Measurements from ENCODE around the gene TMEM273. TPM values are rescaled to one million over a fixed set of nuclear protein-coding genes. Genes with fewer than 3 reads are reported as not detected.

TMEM273 gene
- total RNA-seq, 2 donors from 2014 or later: 9.6 to 14.8 TPM

DNA sequence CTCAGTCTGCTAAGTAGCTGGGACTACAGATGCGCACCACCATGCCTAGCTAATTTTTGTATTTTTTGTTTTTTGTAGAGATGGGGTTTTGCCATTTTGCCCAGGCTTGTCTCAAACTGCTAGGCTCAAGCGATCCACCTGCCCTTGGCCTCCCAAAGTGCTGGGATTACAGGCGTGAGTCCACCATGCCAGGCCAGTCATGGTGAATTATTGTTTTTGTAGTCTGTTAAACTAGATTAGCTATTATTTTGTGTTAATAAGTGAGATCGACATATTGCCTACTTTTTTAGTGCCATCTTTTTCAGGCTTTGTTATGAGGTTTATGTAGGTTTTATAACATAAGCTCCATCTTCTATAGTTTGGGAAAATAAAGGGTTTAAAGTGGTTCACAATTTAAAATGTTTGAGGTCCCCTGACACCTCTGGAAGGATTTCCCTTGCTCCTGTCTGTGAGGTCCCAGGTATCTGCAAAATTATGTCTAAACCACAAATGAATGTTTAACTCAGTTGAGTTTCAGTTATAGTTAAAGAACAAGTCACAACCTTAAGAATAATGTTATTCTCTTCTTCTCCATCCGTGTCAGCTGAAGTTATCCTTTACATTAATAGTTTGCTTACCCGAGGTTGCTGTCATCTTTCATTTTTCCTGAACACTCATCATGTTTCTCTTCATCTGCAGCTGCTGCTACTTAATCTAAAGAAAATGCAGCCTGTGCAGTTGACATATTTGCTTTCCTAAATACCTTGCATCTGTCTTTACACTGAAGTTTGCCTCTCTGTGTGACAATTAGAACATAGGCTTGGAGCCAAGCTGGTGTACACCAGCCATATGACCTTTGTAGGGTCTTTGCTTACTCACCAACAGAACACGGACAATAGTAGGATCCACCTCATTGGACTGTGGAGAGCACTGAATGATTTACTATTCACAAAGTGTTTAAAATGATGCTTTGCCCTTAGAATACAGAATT, 63.9 kb downstream of the TMEM273 start:
- TF ChIP-seq, protein P1, sequence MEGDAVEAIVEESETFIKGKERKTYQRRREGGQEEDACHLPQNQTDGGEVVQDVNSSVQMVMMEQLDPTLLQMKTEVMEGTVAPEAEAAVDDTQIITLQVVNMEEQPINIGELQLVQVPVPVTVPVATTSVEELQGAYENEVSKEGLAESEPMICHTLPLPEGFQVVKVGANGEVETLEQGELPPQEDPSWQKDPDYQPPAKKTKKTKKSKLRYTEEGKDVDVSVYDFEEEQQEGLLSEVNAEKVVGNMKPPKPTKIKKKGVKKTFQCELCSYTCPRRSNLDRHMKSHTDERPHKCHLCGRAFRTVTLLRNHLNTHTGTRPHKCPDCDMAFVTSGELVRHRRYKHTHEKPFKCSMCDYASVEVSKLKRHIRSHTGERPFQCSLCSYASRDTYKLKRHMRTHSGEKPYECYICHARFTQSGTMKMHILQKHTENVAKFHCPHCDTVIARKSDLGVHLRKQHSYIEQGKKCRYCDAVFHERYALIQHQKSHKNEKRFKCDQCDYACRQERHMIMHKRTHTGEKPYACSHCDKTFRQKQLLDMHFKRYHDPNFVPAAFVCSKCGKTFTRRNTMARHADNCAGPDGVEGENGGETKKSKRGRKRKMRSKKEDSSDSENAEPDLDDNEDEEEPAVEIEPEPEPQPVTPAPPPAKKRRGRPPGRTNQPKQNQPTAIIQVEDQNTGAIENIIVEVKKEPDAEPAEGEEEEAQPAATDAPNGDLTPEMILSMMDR (IDR thresholded peaks at IDR 0.05): no peak

DNA sequence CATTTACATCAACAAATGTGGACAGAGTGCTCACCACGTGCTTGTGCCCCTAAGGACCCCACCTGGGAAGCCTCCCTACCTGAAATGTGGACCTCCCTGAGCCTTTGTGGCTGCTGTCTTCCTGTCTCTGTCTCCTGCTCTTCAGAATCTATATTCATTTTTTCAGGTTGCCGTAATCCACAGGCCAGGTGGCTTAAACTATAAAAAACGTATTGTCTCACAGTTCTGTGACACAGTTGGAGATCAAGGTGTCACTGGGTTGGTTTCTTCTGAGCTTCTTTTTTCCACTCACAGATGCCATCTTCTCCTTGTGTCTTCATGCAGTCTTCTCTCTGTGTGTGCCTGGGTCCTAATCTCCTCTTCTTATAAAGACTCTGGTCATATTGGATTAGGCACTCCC, 67.3 kb downstream of the TMEM273 start:
- H3K27ac ChIP-seq: no peak overlapping the region
- TF ChIP-seq, protein P1 (IDR thresholded peaks at IDR 0.05): no peak
- H3K4me1 ChIP-seq (ENCODE audit: control insufficient read depth in 1 of 2, low read depth in 2 of 2): peaks cover 0 to 8% of the 10 kb centered on the region in 2 donors
- no peak overlapping the region for H3K4me3 ChIP-seq
- H3K9me3 ChIP-seq: no peaks in the 10 kb centered on the region
- no peaks in the 10 kb centered on the region for H3K36me3 ChIP-seq
- ATAC-seq (ENCODE audit: insufficient number of reproducible peaks, low FRiP score, low read depth) (no peak), DNase-seq (ENCODE audit: low spot score) (no peak)
- H3K27me3 ChIP-seq (replicated peaks; ENCODE audit: insufficient read depth): no peaks in the 10 kb centered on the region

More for the DNA sequence above, 63.9 kb downstream of the TMEM273 start:
- H3K4me3 ChIP-seq: no peak overlapping the region
- DNase-seq (ENCODE audit: low spot score) (no peak), ATAC-seq (ENCODE audit: insufficient number of reproducible peaks, low FRiP score, low read depth) (no peak)
- no peaks in the 10 kb centered on the region for H3K4me1 ChIP-seq (ENCODE audit: control insufficient read depth in 1 of 2, low read depth in 2 of 2)
- H3K36me3 ChIP-seq: no peaks in the 10 kb centered on the region
- H3K27me3 ChIP-seq (replicated peaks; ENCODE audit: insufficient read depth): no peaks in the 10 kb centered on the region
- H3K9me3 ChIP-seq: no peaks in the 10 kb centered on the region
- H3K27ac ChIP-seq: no peak overlapping the region

DNA sequence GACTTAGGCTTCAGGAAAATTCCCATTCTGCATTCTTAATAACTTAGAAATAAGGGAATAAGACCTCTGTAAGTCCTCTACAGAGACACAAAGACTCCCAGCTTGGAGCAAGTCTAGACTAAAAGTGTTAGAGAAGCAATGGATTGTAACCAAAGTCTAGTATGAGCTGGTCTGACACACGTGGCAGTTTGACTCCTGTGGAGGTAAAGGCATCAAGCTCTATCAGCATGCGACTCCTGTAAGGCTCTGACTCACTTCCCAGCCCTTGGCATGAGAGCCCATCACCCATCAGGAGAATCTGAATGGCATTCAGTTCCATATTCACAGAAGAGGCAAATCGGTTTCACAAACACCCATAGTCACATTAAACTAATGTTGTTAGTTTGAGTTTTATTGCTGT, 68.4 kb downstream of the TMEM273 start:
- TF ChIP-seq, protein P1 (IDR thresholded peaks at IDR 0.05): no peak
- no peaks in the 10 kb centered on the region for H3K27me3 ChIP-seq (replicated peaks; ENCODE audit: insufficient read depth)
- no peak for DNase-seq (ENCODE audit: low spot score)
- no peaks in the 10 kb centered on the region for H3K36me3 ChIP-seq
- H3K9me3 ChIP-seq: no peaks in the 10 kb centered on the region
- H3K4me3 ChIP-seq: no peak overlapping the region
- H3K27ac ChIP-seq: no peak overlapping the region
- no peak for ATAC-seq (ENCODE audit: insufficient number of reproducible peaks, low FRiP score, low read depth)
- peaks cover 0 to 8% of the 10 kb centered on the region in 2 donors for H3K4me1 ChIP-seq (ENCODE audit: control insufficient read depth in 1 of 2, low read depth in 2 of 2)

DNA sequence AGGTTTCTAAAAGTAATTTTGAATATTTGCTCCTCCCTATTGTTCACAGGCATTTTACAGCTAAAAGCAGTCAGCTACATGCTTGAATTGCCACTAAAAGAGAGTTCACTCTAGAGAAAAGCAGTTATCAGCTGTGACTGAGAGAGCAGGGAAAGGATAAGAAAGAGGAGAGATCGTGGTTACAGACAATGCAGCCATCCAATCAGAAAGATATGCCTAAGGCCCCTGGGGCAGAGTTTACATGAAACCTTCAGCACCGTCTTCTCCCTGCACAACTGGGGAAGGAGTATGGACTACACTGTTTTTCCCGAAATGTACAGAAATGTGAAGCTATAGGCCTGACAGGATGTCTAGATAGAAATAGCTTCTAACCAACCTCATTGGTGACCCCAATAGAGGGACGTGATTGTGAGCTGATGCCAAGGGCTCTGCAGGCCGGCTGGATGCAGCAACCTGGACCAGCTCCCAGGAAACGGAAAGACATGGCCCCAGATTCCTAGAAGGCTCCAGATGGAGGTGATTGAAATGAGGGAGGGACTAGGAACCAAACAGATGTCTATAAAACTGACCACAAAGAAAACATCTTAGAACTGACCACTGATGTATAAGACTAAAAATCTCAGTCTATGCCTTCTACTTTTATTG, 69.6 kb downstream of the TMEM273 start:
- Histone ChIP-seq H3K4me1 (ENCODE audit: control insufficient read depth in 1 of 2, low read depth in 2 of 2) (peaks cover under 1 to 17% of the 10 kb centered on the region in 2 donors), H3K4me3 (no peak overlapping the region), H3K9me3 (no peaks in the 10 kb centered on the region), H3K27ac (no peak overlapping the region), H3K27me3 (replicated peaks; ENCODE audit: insufficient read depth) (no peaks in the 10 kb centered on the region), H3K36me3 (no peaks in the 10 kb centered on the region)
- no peak for DNase-seq (ENCODE audit: low spot score)
- TF ChIP-seq, protein P1 (IDR thresholded peaks at IDR 0.05): no peak
- no peak for ATAC-seq (ENCODE audit: insufficient number of reproducible peaks, low FRiP score, low read depth)

DNA sequence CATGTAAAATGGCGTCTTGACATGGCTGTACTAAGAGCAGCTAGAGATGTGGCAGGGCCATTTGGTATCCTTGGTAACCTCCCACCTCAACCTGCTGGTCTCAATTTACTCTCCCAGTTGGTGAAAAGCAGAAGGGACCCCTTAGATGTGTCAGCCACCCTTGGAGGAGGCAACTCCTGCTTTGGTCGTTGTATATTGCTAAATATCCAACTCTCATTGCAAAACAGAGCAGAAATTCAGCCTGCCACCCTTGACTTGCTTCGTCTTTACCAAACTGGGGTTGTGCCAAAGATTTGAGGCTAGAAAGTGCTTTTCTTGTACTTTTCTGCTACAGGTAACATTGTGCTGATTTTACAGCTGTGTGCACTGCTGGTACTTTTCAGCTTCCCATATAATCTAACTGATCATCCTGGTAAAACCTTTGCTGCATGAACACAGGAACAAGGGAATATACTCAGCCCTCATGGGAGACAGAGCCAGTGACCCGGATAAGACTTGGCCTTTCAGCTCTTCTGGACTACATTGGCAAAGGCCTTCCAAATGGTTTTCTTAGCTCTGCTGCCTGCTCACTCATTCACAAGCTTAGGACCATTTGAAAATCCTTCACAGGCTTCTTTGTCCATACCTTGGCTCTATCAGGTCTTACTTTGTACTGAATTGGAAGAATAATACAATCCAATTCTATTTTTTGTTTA, 70.7 kb downstream of the TMEM273 start:
- Histone ChIP-seq H3K9me3 (no peaks in the 10 kb centered on the region), H3K36me3 (no peaks in the 10 kb centered on the region), H3K4me1 (ENCODE audit: control insufficient read depth in 1 of 2, low read depth in 2 of 2) (peaks cover 6 to 28% of the 10 kb centered on the region in 2 donors), H3K27me3 (replicated peaks; ENCODE audit: insufficient read depth) (no peaks in the 10 kb centered on the region), H3K4me3 (no peak overlapping the region), H3K27ac (no peak overlapping the region)
- ATAC-seq (ENCODE audit: insufficient number of reproducible peaks, low FRiP score, low read depth) (no peak), DNase-seq (ENCODE audit: low spot score) (no peak)
- TF ChIP-seq, protein P1 (IDR thresholded peaks at IDR 0.05): no peak

Data from thoracic aorta (tissue), 2 donors.